GM06990 (cell line): Measurements from ENCODE around the gene CD96.
"Not testable (repeated sequence)": the region's sequence is repeated elsewhere in the genome, so short reads cannot be mapped to it uniquely, and the experiment has no call there.

Experiments used
- DNase-seq: peaks from one replicate; pipeline ENCODE4 v3.0.0-alpha.2; 2011; ENCODE audit not compliant: insufficient read length; ENCODE audit errors: extremely low read depth
- H3K27me3 ChIP-seq: replicated peaks from 2 replicates; pipeline ENCODE4 v1.6.0; 2011; ENCODE audit warnings: low read length; ENCODE audit not compliant: control insufficient read depth, insufficient read depth
- H3K36me3 ChIP-seq: 2 replicates; pipeline ENCODE4 v1.5.1; 2011; ENCODE audit warnings: low read length; ENCODE audit not compliant: control insufficient read depth, insufficient read depth
- H3K4me3 ChIP-seq: replicated peaks from 2 replicates; pipeline ENCODE4 v1.5.1; 2011; ENCODE audit warnings: low read depth, mild to moderate bottlenecking, control low read depth, low read length
- CTCF ChIP-seq: IDR thresholded peaks from 2 replicates; pipeline ENCODE4 v1.5.1; 2011; ENCODE audit warnings: low read length, control low read depth, mild to moderate bottlenecking, inconsistent platforms; ENCODE audit not compliant: insufficient read depth, poor library complexity, severe bottlenecking

CD96 gene

GRCh38 chr3:111542611-111543300 lies 759 bp downstream of the CD96 start:
- TF ChIP-seq CTCF: no peak
- Histone ChIP-seq H3K27me3 (no peaks in the 10 kb centered on the region), H3K4me3 (0 out of 2 replicates have a peak overlapping the region, but pooled peaks have one; percentile 2), H3K36me3 (no peaks in the 10 kb centered on the region)
- DNase-seq: no peak

- DNase-seq: no peak
- Histone ChIP-seq H3K36me3 (no peaks in the 10 kb centered on the region), H3K4me3 (no peak overlapping the region), H3K27me3 (no peaks in the 10 kb centered on the region)
- TF ChIP-seq CTCF: no peak
Measured at GRCh38 chr3:111545349-111545748, 3.4 kb downstream of the CD96 start.

GRCh38 chr3:111547631-111548030 lies 5.6 kb downstream of the CD96 start:
- peak; percentile 35 for DNase-seq
- H3K4me3 ChIP-seq: no peak overlapping the region
- no peak for TF ChIP-seq CTCF

GRCh38 chr3:111548092-111548491 lies 6.1 kb downstream of the CD96 start:
- no peaks in the 10 kb centered on the region for H3K27me3 ChIP-seq
- H3K36me3 ChIP-seq: no peaks in the 10 kb centered on the region
- no peak overlapping the region for H3K4me3 ChIP-seq
- no peak for TF ChIP-seq CTCF
- no peak for DNase-seq

More at GRCh38 chr3:111547631-111548030, 5.6 kb downstream of the CD96 start:
- Histone ChIP-seq H3K36me3 (no peaks in the 10 kb centered on the region), H3K27me3 (no peaks in the 10 kb centered on the region)

GRCh38 chr3:111548756-111549155 lies 6.8 kb downstream of the CD96 start:
- H3K36me3 ChIP-seq: no peaks in the 10 kb centered on the region
- DNase-seq: no peak
- no peak overlapping the region for H3K4me3 ChIP-seq
- no peak for TF ChIP-seq CTCF
- H3K27me3 ChIP-seq: no peaks in the 10 kb centered on the region

GRCh38 chr3:111561902-111562301 lies 19.9 kb downstream of the CD96 start:
- not testable (repeated sequence) for H3K4me3 ChIP-seq, H3K36me3 ChIP-seq, H3K27me3 ChIP-seq, DNase-seq
